ENCODE results near the gene C16orf89. TPM values are rescaled to one million over a fixed set of nuclear protein-coding genes. Genes with fewer than 3 reads are reported as not detected.
"Not testable (repeated sequence)": the region's sequence is repeated elsewhere in the genome, so short reads cannot be mapped to it uniquely, and the experiment has no call there.

Gene C16orf89
- total RNA-seq, 1 experiment from 2014 or later = 0.17 TPM

- not testable (repeated sequence) for DNase-seq (ENCODE audit: low read depth)
Measured at GRCh38 chr16:5084099-5084731, 18.5 kb upstream of the C16orf89 start.

- DNase-seq (ENCODE audit: low read depth) = not testable (repeated sequence)
Measured at GRCh38 chr16:5083646-5084045, 17.9 kb upstream of the C16orf89 start.

- not testable (repeated sequence) for DNase-seq (ENCODE audit: low read depth)
Measured at GRCh38 chr16:5080996-5081395, 15.2 kb upstream of the C16orf89 start.

GRCh38 chr16:5080461-5080860 is 14.7 kb upstream of the C16orf89 start:
- not testable (repeated sequence) for DNase-seq (ENCODE audit: low read depth)

GRCh38 chr16:5078626-5079025 is 12.9 kb upstream of the C16orf89 start:
- no peak for DNase-seq (ENCODE audit: low read depth)

- no peak for DNase-seq (ENCODE audit: low read depth)
Measured at GRCh38 chr16:5077304-5077703, 11.5 kb upstream of the C16orf89 start.

- no peak for DNase-seq (ENCODE audit: low read depth)
Measured at GRCh38 chr16:5075637-5076036, 9.9 kb upstream of the C16orf89 start.

- DNase-seq (ENCODE audit: low read depth) = not testable (repeated sequence)
Measured at GRCh38 chr16:5073771-5074170, 8.0 kb upstream of the C16orf89 start.

- no peak for DNase-seq (ENCODE audit: low read depth)
Measured at GRCh38 chr16:5073279-5073629, 7.5 kb upstream of the C16orf89 start.

GRCh38 chr16:5072334-5073278 is 6.8 kb upstream of the C16orf89 start:
- DNase-seq (ENCODE audit: low read depth) = no peak

- DNase-seq (ENCODE audit: low read depth) = peak; percentile 78
Measured at GRCh38 chr16:5071681-5072333, 6.1 kb upstream of the C16orf89 start, which contains the start of gene ALG1. TSS of gene ALG1 (plus strand) at chr16:5071843. CDS start at chr16:5071850, 7 bp downstream.

- no peak for DNase-seq (ENCODE audit: low read depth)
Measured at GRCh38 chr16:5071341-5071680, 5.6 kb upstream of the C16orf89 start.

- DNase-seq (ENCODE audit: low read depth) = no peak
Measured at GRCh38 chr16:5070431-5071186, 4.9 kb upstream of the C16orf89 start.

GRCh38 chr16:5069854-5070253 is 4.1 kb upstream of the C16orf89 start:
- no peak for DNase-seq (ENCODE audit: low read depth)

GRCh38 chr16:5069048-5069447 is 3.3 kb upstream of the C16orf89 start:
- no peak for DNase-seq (ENCODE audit: low read depth)

GRCh38 chr16:5066511-5066910 is 755 bp upstream of the C16orf89 start:
- DNase-seq (ENCODE audit: low read depth) = no peak

- no peak for DNase-seq (ENCODE audit: low read depth)
Measured at GRCh38 chr16:5065326-5065725, 430 bp downstream of the C16orf89 start.

GRCh38 chr16:5064915-5065314 is 841 bp downstream of the C16orf89 start:
- no peak for DNase-seq (ENCODE audit: low read depth)

GRCh38 chr16:5062790-5063765 is 2.7 kb downstream of the C16orf89 start:
- DNase-seq (ENCODE audit: low read depth) = no peak

- no peak for DNase-seq (ENCODE audit: low read depth)
Measured at GRCh38 chr16:5062051-5062450, 3.7 kb downstream of the C16orf89 start.

Data from M059J (cell line).